ENCODE measurements around the gene NCAPG2.
"Not testable (repeated sequence)": the region's sequence is repeated elsewhere in the genome, so short reads cannot be mapped to it uniquely, and the experiment has no call there.

The NCAPG2 gene

DNA sequence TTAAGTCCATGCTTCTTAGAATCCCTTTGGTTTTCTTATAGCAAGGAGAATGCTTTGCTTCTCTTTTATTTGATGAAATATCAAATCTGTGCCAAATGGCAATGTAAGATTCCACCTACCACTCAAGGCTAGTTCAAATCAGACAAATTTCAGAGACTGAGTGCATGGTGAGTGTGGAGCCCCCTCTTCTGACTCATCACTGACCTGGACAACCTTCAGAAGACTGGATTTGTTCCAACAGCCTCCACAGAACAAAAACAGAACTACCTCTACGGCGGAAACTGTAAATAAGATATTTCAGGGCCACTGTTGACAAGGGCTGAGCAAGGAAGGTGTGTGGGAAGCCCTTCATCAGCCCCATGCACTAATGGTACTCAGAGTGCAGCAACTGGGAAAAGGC, 21.1 kb downstream of the NCAPG2 start:
- H3K4me1 Mint-ChIP-seq (ENCODE audit: low read depth), result peaks cover 16% of the 10 kb centered on the region
- H3K9me3 Mint-ChIP-seq (ENCODE audit: low read depth), result no peaks in the 10 kb centered on the region
- H3K4me3 Mint-ChIP-seq, result no peak overlapping the region
- no peaks in the 10 kb centered on the region for H3K27me3 Mint-ChIP-seq
- H3K27ac Mint-ChIP-seq, result no peak overlapping the region
- peaks cover 16% of the 10 kb centered on the region for H3K36me3 Mint-ChIP-seq

DNA sequence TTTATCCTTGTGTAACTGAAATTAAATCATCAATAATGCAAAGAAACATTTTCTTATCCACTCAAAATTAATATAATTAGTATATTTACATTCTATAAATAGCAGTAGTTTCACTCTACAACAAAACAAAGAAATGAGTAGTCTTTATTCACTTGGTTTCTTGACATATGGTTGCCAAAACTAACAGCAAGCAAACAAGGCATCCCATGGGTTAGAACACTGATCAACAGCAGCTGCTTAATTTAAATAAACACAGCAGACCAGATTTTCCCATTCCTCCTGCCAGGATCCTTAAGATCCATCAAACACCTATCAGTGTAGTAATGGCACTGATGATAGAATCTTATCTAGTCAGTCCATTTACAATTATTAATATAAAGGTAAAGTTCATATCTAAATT, 22.1 kb downstream of the NCAPG2 start:
- peaks cover 16% of the 10 kb centered on the region for H3K4me1 Mint-ChIP-seq (ENCODE audit: low read depth)
- H3K27me3 Mint-ChIP-seq, result no peaks in the 10 kb centered on the region
- H3K9me3 Mint-ChIP-seq (ENCODE audit: low read depth), result no peaks in the 10 kb centered on the region
- H3K36me3 Mint-ChIP-seq, result peaks cover 13% of the 10 kb centered on the region
- no peak overlapping the region for H3K4me3 Mint-ChIP-seq
- no peak overlapping the region for H3K27ac Mint-ChIP-seq

DNA sequence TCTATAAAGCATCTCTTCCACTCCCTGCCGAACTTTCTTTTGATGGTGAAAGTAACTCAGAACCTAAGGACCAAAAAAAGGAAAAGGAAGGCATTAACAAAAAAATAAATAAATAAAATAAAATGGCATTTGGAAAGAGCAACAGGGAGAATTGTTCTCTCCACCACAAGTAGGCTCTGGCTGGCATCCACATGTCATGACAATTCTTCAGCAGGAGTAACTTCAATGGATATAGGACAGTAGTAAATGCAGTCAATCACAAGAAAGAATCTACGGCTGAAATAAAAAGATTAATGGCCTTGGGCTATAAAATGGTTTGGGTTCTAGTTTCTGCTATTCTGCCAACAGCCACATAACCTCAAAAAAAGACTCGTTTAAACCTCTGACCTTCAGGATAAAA, 23.9 kb downstream of the NCAPG2 start:
- Mint-ChIP-seq H3K4me3 (no peak overlapping the region), H3K9me3 (ENCODE audit: low read depth) (no peaks in the 10 kb centered on the region), H3K27me3 (no peaks in the 10 kb centered on the region), H3K36me3 (peaks cover 15% of the 10 kb centered on the region), H3K4me1 (ENCODE audit: low read depth) (peaks cover 16% of the 10 kb centered on the region), H3K27ac (no peak overlapping the region)

DNA sequence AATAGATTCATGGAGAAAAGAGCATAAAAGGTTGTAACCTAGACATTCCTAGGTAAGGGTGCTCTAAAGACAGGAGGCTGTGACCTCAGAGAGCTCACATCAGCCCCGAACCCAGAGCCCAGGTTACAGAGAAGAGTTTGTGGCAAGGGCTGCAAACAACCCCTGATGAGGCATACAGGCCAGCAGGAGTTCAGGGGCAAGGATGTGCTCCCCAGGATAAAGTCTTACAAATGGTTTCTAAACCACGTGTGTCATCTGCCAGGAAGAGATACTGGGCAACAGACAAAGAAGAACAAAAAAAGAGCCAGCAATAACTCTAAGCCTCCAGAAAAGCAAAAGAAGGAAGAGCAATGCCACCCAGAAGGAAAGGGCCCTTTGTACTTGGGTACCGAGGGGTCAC, 27.7 kb downstream of the NCAPG2 start:
- H3K27ac Mint-ChIP-seq, result no peak overlapping the region
- no peak overlapping the region for H3K4me3 Mint-ChIP-seq
- H3K9me3 Mint-ChIP-seq (ENCODE audit: low read depth), result no peaks in the 10 kb centered on the region
- H3K27me3 Mint-ChIP-seq, result no peaks in the 10 kb centered on the region
- peaks cover 16% of the 10 kb centered on the region for H3K36me3 Mint-ChIP-seq
- peaks cover 16% of the 10 kb centered on the region for H3K4me1 Mint-ChIP-seq (ENCODE audit: low read depth)

DNA sequence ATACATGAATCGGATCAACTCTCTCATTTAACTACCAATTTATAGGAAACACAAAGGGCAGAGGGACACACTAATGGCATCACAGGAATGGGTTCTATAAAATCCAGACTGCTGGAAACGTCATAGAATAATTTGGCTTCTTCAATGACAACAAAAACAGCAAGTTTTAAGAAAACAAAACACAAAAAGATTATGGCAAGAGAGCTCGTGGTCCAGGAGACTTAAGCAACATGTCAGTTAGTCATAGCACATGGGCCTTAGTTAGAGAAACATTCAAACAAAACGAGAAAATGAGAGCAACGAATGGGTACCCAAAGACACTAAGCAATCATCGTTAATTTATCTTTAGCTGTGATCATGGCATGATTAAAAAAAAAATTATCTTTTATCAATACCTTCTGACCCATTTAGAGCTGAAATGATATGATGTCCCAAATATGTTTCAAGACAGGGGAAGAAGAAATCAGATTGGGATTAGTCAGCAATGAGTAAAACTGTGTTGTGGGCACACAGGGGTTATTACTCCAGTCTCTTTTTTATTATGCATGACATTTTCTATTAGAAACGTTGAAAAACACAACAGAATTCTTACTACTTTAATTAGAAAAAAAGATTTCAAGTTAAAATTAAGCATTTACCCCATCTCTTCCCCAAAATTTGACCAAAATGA, 28.3 kb downstream of the NCAPG2 start:
- no peak overlapping the region for H3K4me3 Mint-ChIP-seq
- no peaks in the 10 kb centered on the region for H3K27me3 Mint-ChIP-seq
- H3K9me3 Mint-ChIP-seq (ENCODE audit: low read depth), result no peaks in the 10 kb centered on the region
- peaks cover 19% of the 10 kb centered on the region for H3K36me3 Mint-ChIP-seq
- peaks cover 15% of the 10 kb centered on the region for H3K4me1 Mint-ChIP-seq (ENCODE audit: low read depth)
- no peak overlapping the region for H3K27ac Mint-ChIP-seq

DNA sequence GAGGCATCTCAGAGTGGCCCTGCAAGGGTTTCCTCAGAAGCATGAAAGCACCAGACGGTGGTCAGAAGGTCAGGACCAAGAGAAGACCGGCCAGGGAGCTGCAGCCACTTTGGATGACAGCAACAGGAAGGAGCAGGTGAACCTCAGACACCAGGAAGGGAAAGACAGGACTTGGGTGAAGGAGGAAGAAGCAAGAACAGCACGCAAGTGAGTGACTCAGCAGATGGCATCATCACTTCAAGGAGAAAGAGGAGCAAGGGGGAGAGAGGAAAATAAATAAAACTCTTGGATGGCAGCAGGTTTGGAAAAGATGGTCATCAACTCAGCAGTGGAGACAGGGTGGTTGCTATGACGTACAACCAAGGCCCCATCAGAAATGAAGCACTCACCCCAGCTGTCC, 31.6 kb downstream of the NCAPG2 start:
- Mint-ChIP-seq H3K4me1 (ENCODE audit: low read depth) (no peaks in the 10 kb centered on the region), H3K4me3 (no peak overlapping the region), H3K36me3 (peaks cover 22% of the 10 kb centered on the region), H3K27me3 (no peaks in the 10 kb centered on the region), H3K9me3 (ENCODE audit: low read depth) (no peaks in the 10 kb centered on the region), H3K27ac (peak overlapping the region; percentile 12)

DNA sequence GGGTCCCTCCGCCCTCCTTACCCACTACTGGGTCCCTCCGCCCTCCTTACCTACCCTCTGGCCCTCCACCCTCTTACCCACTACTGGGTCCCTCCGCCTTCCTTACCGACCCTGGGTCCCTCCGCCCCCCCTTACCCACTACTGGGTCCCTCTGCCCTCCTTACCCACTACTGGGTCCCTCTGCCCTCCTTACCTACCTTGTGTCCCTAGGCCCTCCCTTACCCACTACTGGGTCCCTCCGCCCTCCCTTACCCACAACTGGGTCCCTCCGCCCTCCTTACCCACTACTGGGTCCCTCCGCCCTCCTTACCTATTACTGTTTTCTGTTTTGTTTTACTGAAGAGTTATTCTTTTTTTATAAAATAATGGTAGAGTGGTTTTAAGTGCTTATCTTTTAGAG, 36.5 kb downstream of the NCAPG2 start:
- not testable (repeated sequence) for H3K27me3 Mint-ChIP-seq; H3K4me1 Mint-ChIP-seq (ENCODE audit: low read depth); H3K9me3 Mint-ChIP-seq (ENCODE audit: low read depth); H3K4me3 Mint-ChIP-seq; H3K27ac Mint-ChIP-seq
- H3K36me3 Mint-ChIP-seq, result peaks cover 10% of the 10 kb centered on the region

DNA sequence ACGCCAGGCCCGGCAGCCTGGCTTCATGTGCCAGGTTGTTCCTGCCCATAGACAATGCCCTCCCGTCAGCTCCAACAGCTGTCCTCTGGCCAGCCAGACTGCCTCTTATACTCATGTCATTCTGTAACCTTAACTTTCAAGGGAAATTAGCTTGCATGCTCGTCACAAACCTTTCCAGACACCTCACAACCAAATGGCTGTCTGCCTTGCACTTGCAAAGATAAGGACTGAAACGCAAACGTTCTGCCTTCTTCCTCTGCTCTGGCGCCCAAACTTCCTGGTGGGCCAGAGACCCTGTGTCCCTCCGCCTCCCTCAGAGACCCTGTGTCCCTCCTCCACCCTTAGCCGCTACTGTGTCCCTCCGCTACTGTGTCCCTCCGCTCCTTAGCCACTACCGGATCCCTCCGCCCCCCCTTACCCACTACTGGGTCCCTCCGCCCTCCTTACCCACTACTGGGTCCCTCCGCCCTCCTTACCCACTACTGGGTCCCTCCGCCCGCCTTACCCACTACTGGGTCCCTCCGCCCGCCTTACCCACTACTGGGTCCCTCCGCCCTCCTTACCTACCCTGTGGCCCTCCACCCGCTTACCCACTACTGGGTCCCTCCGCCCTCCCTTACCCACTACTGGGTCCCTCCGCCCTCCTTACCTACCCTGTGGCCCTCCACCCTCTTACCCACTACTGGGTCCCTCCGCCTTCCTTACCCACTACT, 37.5 kb downstream of the NCAPG2 start:
- not testable (repeated sequence) for H3K9me3 Mint-ChIP-seq (ENCODE audit: low read depth); H3K27me3 Mint-ChIP-seq; H3K4me3 Mint-ChIP-seq; H3K4me1 Mint-ChIP-seq (ENCODE audit: low read depth); H3K27ac Mint-ChIP-seq
- peaks cover 10% of the 10 kb centered on the region for H3K36me3 Mint-ChIP-seq

DNA sequence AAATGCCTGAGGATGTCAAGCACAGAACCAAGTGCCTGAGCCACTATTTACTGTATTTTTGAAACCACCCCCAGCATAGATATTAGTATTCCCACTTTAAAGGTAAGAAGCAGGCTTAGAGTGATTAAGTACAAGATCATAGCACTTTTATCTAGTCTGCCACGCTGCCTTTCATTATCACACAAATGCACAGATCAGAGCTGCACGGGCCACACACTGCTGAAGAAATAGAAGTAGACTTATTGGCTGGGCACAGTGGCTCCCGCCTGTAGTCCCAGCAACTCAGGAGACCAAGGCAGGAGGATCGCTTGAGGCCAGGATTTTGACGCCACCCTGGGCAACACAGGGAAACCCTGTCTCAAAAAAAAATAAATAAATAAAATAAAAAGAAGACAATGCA, 38.2 kb downstream of the NCAPG2 start:
- Mint-ChIP-seq H3K27me3 (no peaks in the 10 kb centered on the region), H3K36me3 (peaks cover 9% of the 10 kb centered on the region), H3K4me1 (ENCODE audit: low read depth) (no peaks in the 10 kb centered on the region), H3K9me3 (ENCODE audit: low read depth) (no peaks in the 10 kb centered on the region), H3K4me3 (no peak overlapping the region), H3K27ac (no peak overlapping the region)

DNA sequence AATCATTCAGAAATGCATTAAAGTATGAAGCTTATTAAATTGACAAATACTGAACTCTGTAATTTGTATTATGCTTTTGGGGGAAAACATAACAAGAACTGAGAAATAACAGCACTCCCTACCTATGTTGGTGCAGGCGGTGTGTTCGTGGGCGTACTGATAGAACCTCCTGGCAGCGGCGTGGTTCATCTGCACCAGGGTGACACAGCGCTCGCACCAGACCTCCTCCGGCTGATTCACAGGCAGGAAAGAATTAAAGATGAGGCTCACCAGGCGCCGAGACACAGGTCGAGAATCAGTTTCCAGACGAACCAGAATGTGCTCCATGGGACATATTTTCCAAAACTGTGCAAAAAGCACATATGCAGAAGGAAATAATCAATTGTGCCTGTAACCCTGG, 40.2 kb downstream of the NCAPG2 start:
- Mint-ChIP-seq H3K4me1 (ENCODE audit: low read depth) (no peaks in the 10 kb centered on the region), H3K4me3 (no peak overlapping the region), H3K9me3 (ENCODE audit: low read depth) (no peaks in the 10 kb centered on the region), H3K36me3 (peaks cover 8% of the 10 kb centered on the region), H3K27me3 (no peaks in the 10 kb centered on the region), H3K27ac (peak overlapping the region; percentile 2)

DNA sequence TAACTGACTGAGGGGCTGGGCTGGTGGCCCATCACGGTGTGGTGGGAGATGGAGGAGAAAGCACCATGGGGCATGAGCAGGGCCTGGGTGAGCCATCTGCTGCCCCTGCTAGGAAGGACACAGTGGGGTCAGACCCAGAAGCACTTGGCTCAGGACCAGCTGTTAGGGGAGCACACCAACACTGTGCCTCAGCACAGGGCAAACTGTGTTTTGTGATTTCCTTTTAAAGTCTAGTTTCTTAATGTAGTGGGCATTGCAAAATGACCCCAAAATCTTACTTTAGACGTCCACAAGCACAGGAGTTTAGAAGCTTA, 41.2 kb downstream of the NCAPG2 start:
- no peaks in the 10 kb centered on the region for H3K9me3 Mint-ChIP-seq (ENCODE audit: low read depth)
- H3K4me1 Mint-ChIP-seq (ENCODE audit: low read depth), result no peaks in the 10 kb centered on the region
- H3K27ac Mint-ChIP-seq, result no peak overlapping the region
- H3K36me3 Mint-ChIP-seq, result peaks cover 8% of the 10 kb centered on the region
- no peak overlapping the region for H3K4me3 Mint-ChIP-seq
- H3K27me3 Mint-ChIP-seq, result no peaks in the 10 kb centered on the region

DNA sequence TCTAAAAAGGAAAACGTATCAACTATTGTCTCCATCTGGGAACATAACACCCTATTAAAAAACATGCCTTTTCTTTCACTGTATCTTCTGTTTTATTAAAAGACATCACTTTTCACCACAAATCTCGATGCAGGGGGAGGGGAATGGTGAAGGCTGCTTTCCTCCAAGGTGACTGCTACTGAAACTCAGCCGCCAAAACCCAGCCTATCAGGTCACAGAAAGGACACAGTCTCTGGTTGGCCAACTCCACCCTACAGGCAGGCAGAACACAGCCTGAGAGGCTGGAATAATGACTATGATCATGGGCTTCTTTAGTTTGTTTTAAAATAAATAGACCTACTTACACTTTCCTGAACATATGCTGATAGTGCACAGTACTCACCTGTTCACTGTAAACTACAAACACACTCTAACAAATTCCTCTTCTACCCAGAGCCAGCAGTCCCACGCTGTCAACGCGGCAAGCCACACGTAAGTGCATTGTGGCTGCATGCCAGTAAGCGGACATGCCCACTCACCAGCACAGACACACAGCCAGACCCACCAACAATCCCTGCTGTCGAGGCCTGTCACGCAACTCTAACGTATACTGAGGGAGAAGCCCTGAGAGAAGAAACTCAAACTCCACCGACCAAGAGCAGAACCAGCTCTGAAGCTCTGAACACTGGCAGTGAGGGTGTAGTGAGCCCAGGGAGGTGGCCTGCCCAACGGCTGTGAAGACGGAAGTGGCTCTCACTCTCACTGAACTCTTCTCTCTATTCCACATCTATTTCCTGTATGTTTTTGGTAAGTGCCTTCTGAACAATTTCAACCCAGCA, 41.8 kb downstream of the NCAPG2 start:
- Mint-ChIP-seq H3K27me3 (no peaks in the 10 kb centered on the region), H3K4me1 (ENCODE audit: low read depth) (no peaks in the 10 kb centered on the region), H3K27ac (peak overlapping the region; percentile 13), H3K4me3 (no peak overlapping the region), H3K36me3 (peaks cover 10% of the 10 kb centered on the region), H3K9me3 (ENCODE audit: low read depth) (no peaks in the 10 kb centered on the region)

DNA sequence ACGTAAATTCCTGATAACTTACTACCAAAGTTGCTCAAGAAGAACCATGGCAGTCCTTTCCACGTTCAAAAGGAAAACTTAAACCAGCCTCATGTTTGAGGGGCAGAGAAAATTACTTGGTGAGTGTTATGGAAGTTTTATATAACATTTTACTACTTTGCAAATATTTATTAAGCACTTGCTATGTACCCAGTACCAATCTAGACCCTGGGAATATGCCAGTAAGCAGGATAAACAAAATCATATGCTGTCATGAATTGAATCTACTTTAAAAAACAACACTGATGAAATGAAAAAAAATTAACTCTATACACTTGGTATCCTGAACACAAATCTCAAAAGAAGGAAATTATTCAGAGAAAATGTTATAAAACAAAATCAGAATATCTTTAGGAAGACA, 46.1 kb downstream of the NCAPG2 start:
- Mint-ChIP-seq H3K36me3 (peaks cover 9% of the 10 kb centered on the region), H3K4me1 (ENCODE audit: low read depth) (peaks cover 3% of the 10 kb centered on the region), H3K4me3 (no peak overlapping the region), H3K27me3 (no peaks in the 10 kb centered on the region), H3K27ac (no peak overlapping the region), H3K9me3 (ENCODE audit: low read depth) (no peaks in the 10 kb centered on the region)

DNA sequence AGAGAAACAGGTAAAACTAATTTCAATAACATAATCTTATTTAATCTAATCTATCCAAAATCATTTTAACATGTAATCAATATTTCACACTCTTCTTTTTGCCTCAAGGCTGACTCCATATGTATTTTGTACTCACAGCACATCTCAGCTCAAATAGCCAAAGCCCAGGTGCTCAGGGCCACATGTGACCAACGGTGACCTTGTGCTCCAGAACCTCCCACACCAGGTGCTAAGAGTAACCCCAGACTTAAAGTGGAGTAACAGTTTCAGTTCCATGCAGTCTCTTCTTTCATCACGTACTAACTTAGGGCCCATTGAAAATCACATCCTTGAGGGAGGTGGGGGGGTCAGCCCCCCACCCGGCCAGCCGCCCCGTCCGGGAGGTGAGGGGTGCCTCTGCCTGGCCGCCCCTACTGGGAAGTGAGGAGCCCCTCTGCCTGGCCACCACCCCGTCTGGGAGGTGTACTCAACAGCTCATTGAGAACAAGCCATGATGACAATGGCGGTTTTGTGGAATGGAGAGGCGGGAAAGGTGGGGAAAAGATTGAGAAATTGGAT, 47.3 kb downstream of the NCAPG2 start:
- Mint-ChIP-seq H3K4me3 (no peak overlapping the region), H3K27ac (no peak overlapping the region), H3K4me1 (ENCODE audit: low read depth) (peaks cover 3% of the 10 kb centered on the region), H3K36me3 (peaks cover 9% of the 10 kb centered on the region), H3K9me3 (ENCODE audit: low read depth) (no peaks in the 10 kb centered on the region), H3K27me3 (no peaks in the 10 kb centered on the region)

DNA sequence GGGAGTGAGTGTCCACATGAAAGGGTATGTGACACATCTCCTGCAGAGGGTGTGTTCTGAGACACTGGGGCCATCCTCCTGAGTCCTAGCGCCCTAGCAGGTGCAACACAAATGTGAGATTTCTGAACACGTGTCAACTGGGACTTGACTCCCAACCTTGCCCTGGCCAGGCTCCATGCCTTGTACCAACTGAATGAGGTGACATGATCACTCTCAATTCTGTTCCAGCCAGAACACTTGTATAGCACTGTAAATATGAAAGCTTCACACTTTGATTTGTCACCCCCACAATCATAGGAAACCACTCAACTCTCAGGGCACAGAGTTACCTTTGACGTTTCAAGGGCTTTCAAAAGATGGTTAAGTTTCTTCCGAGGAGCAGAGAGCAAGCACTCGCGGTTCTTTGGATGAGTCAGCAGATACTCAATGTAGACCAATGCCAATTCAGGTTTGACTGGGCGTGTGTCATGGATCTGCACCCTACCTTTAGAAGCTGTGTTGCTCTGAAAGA, 48.6 kb downstream of the NCAPG2 start:
- Mint-ChIP-seq H3K36me3 (peaks cover 14% of the 10 kb centered on the region), H3K4me3 (no peak overlapping the region), H3K27ac (no peak overlapping the region), H3K27me3 (no peaks in the 10 kb centered on the region), H3K4me1 (ENCODE audit: low read depth) (peaks cover 3% of the 10 kb centered on the region), H3K9me3 (ENCODE audit: low read depth) (no peaks in the 10 kb centered on the region)
